Ramos (cell line): ENCODE data around the gene TPGS2.
"Not testable (repeated sequence)": the region's sequence is repeated elsewhere in the genome, so short reads cannot be mapped to it uniquely, and the experiment has no call there.

Experiments
- in situ Hi-C: fragments of 300-500 bp; cut with MboI; formaldehyde crosslinking; loops from one replicate; pipeline ENCODE4 v1.14.3; 2022; ENCODE audit warnings: low sequenced_read_pairs; ENCODE audit not compliant: unreplicated experiment

Gene TPGS2

DNA sequence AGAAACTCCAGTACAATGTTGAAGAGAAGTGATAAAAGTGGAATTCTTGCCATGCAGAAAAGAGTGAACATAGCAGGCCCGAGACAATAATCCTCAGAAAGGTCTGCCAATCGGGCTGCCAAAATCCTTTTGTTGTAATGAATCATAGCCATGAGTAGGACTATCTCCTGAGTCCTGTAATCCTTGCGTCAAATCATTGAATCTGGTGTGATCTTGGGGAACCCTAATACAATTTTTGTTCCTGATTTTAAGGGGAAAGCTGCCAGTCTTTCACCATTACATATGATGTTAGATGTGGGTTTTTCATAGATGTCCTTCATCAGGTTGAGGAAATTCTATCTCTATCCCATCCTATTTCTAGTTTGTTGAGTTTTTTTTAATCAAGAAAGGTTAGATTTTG lies 2.2 kb downstream of the TPGS2 start:
- in situ Hi-C loops: no loop called here

GRCh38 chr18:36825526-36825925 lies 3.3 kb downstream of the TPGS2 start:
- in situ Hi-C loops: no loop called here

- in situ Hi-C loops: no loop called here
Measured at GRCh38 chr18:36821681-36822080, 7.1 kb downstream of the TPGS2 start.

- in situ Hi-C loops: no loop called here
Measured at GRCh38 chr18:36819621-36820020, 9.2 kb downstream of the TPGS2 start.

DNA sequence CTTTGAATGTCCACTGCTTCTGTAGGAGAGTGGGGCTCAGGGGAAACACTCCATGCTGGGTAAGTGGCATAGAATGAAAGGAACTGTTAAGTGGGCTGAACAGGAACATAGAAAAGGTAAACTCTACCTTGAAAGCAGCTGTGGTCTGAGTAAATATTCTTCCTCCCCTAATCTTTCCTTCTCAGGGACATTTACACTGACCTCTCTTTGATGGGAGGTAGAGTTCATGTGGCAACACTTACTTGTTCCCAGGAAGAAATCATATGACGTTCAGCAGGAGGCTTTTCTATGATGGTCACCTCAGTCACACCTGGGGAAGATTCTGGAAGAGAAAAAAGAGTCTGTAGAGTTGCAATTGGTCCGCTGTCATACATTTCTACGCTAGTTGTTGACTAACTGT lies 10.2 kb downstream of the TPGS2 start:
- in situ Hi-C loops: no loop called here

DNA sequence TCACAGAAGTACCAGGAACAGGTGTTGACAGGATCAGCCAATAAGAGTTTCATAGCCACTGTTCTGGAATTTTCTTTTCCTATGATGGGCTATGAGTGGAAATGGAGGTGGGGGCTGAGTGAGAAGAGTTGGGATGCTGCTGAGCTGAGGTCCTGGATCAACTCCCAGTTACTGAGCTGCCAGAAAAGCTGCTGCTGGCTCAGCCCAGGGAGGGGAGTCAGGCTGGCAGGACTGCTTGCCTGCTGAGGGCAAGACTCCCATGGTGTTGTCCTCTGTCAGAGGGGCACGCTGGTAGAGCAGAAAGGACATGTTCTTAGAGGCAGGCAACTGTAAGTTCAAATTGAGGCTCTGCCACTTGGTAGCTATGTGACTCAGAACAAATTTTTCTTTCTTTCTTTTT lies 11.8 kb downstream of the TPGS2 start:
- in situ Hi-C loops: no loop called here

DNA sequence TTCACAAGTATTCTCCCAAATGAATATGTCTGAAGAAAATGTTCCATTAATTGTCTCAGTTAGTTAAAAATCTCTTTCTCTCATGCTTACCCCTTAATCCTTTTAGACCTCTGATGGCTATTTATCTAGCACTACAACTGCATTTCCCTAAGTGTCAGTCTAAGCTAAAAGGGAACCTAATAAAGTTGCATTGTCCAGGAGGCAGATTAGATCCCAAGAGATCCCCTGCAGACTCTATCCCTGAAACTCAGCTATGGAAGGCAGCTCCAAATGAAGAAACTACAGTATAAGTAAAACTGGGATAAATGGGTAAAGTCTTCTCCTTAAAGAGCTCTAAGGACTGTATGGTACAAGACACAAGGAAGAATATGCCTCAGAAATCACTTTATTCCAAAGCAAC lies 12.7 kb downstream of the TPGS2 start:
- in situ Hi-C loops: not testable (repeated sequence)

DNA sequence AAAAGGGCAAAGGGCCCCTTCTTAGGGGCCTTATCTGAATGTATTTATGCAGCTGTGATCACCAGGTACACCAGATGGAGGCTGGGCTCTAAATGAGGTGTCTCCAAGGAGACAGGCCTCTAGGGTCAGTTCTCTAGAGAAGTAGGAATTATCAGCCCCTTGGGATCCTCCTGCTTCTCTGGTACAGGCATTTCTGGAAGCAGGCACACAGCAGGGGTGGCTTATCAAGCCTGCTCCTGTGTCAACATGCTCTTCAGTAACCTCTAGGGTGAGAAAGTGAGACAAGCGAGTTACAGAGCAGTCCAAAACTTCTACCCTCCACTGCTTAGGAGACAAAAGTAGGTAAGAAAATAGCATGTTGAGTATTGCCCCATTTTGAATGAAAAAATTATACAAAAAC lies 13.8 kb downstream of the TPGS2 start:
- in situ Hi-C loops: no loop called here

- in situ Hi-C loops: no loop called here
Measured at GRCh38 chr18:36813824-36814223, 15.0 kb downstream of the TPGS2 start.

GRCh38 chr18:36813101-36813775 lies 15.6 kb downstream of the TPGS2 start:
- in situ Hi-C loops: no loop called here

- in situ Hi-C loops: no loop called here
Measured at GRCh38 chr18:36812678-36813077, 16.1 kb downstream of the TPGS2 start.

DNA sequence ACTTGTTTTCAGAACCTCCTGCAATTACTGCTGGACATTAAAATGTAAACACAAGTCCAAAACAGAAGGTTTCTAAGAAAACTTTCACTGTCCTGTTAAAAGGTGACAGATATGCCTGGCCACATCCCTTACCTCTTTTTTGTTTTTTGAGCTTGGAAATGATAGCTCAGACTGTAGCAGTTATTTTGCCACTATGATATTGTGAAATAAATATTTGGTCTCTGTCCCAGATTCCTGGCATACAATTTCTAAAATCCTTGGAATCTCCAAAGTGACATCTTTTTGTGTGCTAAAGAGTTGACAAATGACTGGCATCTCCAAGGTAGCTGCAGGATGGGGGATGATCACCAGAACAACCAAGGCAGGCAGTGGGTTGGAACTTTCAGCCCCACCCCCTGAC lies 16.8 kb downstream of the TPGS2 start:
- in situ Hi-C loops: no loop called here

DNA sequence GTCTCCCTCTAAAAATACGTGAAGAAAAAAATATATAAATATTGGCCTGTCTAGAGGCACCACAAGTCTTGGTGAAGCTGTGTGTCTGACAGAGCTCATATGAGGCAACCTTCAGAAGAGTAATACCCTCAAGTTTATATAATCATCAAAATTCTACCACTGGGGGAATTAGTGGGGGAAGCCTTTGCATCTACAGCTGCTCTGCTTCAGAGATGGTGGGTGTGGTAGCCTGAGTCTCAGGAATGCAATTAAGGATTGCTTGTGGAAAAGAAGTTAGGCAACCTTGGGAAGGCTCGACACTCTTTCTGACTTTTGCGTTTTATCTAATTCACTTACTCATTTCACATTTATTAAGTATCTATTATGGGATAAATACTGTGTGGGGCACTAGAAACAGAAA lies 17.4 kb downstream of the TPGS2 start:
- in situ Hi-C loops: no loop called here

DNA sequence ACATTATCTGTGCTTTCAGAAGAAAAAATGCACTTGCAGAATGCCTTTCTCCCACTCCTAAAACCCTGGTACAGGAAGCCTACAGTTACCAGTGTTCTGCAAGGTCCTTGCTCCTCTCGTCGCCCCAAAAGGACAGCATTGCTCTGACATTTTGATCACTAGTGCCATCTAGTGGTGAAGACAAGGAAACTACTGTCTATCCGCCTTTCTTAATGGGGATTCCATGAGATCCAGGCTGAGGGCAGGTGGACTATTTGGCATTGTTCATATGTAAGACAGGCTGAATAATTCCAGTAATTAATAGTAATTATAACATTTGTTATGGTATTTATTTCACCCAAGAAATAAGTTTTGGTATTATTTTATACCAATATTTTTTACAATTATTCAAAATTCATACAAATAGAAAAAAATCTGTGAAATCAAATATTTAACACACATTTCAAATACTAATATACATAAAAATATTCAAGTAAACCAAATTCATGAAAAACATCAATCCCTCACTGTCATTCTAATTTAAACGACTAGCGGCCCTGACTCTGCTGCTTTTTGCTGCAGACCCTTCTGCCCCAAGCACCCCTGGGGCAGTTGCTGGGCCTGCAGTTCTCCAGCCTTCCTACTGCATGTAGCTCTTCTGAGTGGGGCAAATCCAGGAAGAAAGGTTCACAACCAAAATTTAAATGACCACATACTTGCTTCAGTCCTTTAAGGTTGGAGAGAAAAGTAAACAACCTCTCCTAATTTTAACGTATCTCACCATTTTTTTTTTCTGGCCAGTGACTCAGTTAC lies 19.0 kb downstream of the TPGS2 start:
- in situ Hi-C loops: no loop called here

DNA sequence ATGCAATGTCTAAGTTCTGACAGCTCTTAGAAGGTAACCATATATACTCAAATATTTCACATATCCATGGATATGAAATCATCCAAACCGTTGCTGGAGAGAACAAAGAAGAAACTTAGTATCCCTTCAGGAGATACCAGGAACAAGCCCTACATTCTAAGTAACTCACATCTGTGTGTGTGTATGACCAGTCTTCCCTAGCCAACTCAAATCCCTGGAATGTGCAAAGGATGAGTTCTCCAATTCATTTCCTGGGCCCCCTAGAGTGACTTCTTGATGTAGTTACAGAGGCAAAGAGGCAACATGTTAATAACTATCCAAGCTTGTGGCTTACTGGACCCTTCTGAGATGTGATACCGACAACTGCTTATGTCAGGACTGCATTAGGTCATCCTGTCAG lies 20.1 kb downstream of the TPGS2 start:
- in situ Hi-C loops: no loop called here

DNA sequence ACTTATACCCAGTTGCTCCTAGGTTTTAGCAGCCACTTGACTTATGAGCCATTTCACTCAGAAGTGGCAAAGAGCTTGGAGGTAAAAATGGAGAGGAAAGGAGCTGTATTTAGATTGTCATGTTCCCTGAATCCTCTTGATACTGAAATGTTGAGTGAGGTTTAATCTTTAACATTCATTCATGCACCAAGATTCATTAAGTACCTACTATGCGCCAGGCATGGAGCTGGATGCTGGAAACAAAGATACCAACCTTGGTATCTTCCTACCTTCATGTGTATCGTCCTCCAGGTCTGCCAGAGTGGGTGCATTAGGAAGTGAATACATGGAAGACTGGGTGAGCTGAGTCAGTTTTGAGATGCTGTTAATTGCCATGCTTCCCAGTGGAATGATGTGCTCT lies 23.7 kb downstream of the TPGS2 start:
- in situ Hi-C loops: no loop called here

DNA sequence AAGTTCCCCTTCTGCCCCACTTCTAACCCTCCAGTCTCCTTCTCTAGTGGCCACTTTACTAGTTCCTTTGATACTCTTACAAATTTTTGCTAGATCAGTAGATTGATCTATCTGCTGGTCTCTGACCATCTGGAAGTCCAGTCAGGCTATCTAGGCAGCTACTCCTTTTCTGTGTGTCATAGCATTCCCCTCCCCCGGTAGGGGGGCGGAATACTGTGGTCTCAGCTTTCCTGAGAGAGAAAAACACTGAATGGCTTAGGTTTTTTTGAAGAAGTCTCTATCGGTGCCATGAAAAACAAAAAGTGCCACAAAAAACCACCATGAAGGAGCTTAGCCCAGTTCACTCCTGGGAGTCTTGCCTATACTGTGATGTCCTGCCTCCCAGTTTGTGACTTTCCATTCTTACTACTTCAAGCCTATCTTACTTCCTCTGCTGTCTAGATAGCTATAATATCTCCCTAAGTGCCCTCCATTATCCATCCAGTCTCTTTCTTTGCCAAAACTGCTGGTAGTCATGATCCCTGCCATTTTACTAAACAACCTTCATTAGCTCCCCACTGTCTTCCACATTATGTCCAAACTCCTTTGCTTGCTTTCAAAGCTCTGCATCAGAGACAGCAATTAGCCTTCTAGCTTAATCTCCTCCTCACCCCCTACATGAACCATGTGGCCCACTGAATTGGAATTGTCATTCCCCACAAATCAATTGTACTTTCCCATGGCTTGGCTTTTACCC lies 29.9 kb downstream of the TPGS2 start:
- in situ Hi-C loops: no loop called here

GRCh38 chr18:36792634-36793283 lies 36.0 kb downstream of the TPGS2 start:
- in situ Hi-C loops: no loop called here

- in situ Hi-C loops: no loop called here
Measured at GRCh38 chr18:36786686-36787085, 42.1 kb downstream of the TPGS2 start.

- in situ Hi-C loops: no loop called here
Measured at GRCh38 chr18:36783792-36784191, 45.0 kb downstream of the TPGS2 start.

- in situ Hi-C loops: no loop called here
Measured at GRCh38 chr18:36782710-36783109, 46.1 kb downstream of the TPGS2 start.
